GM18873 (cell line): ENCODE results near the gene PEX6.
"Not testable (repeated sequence)": the region's sequence is repeated elsewhere in the genome, so short reads cannot be mapped to it uniquely, and the experiment has no call there.

Experiments used
- ATAC-seq: cut with Tn5 transposase; IDR thresholded peaks from one replicate; pipeline ENCODE4 v1.9.1; 2021; ENCODE audit warnings: mild to moderate bottlenecking, moderate library complexity, moderate number of reproducible peaks; ENCODE audit not compliant: unreplicated experiment, low FRiP score

PEX6 gene

GRCh38 chr6:43005844-43006243 is 26.9 kb upstream of the PEX6 start:
- no peak for ATAC-seq

GRCh38 chr6:43001843-43002242 is 22.9 kb upstream of the PEX6 start:
- no peak for ATAC-seq

- not testable (repeated sequence) for ATAC-seq
These were observed 19.2 kb upstream of the PEX6 start for GRCh38 chr6:42998205-42998604.

GRCh38 chr6:42996513-42996912 is 17.5 kb upstream of the PEX6 start:
- no peak for ATAC-seq

GRCh38 chr6:42993445-42993844 is 14.5 kb upstream of the PEX6 start:
- no peak for ATAC-seq

- ATAC-seq: no peak
These were observed 10.9 kb upstream of the PEX6 start for GRCh38 chr6:42989923-42990322.

- ATAC-seq: no peak
These were observed 9.6 kb upstream of the PEX6 start for GRCh38 chr6:42988486-42989020.

GRCh38 chr6:42987533-42988451 is 8.8 kb upstream of the PEX6 start:
- ATAC-seq: no peak

GRCh38 chr6:42984924-42985475 is 6.0 kb upstream of the PEX6 start:
- no peak for ATAC-seq

- peak; percentile 89 for ATAC-seq
These were observed 5.3 kb upstream of the PEX6 start, which contains the start of gene PPP2R5D for GRCh38 chr6:42984001-42984923. Gene PPP2R5D (plus strand): TSS chr6:42984570. CDS start chr6:42984678, 108 bp downstream.

- ATAC-seq: no peak
These were observed 2.9 kb upstream of the PEX6 start for GRCh38 chr6:42981836-42982235.

- no peak for ATAC-seq
These were observed 669 bp upstream of the PEX6 start for GRCh38 chr6:42979523-42980177.

GRCh38 chr6:42978487-42978838 is 518 bp downstream of the PEX6 start:
- no peak for ATAC-seq

GRCh38 chr6:42974919-42975505 is 4.0 kb downstream of the PEX6 start:
- no peak for ATAC-seq

GRCh38 chr6:42973926-42974325 is 5.1 kb downstream of the PEX6 start:
- ATAC-seq: no peak

GRCh38 chr6:42971746-42972327 is 7.1 kb downstream of the PEX6 start:
- no peak for ATAC-seq

GRCh38 chr6:42970871-42971612 is 7.9 kb downstream of the PEX6 start:
- ATAC-seq: no peak

GRCh38 chr6:42969934-42970333 is 9.0 kb downstream of the PEX6 start:
- ATAC-seq: no peak

GRCh38 chr6:42969431-42969830 is 9.6 kb downstream of the PEX6 start:
- ATAC-seq: no peak
